GM21723 (cell line): ENCODE measurements around the gene ECD.

Experiments used
- ATAC-seq: cut with Tn5 transposase; IDR thresholded peaks from one replicate; pipeline ENCODE4 v1.9.1; 2021; ENCODE audit warnings: mild to moderate bottlenecking, moderate library complexity; ENCODE audit not compliant: unreplicated experiment

Gene ECD

GRCh38 chr10:73099141-73099540, 68.7 kb downstream of the ECD start:
- no peak for ATAC-seq

- ATAC-seq, result no peak
These were observed 70.5 kb downstream of the ECD start for GRCh38 chr10:73097305-73097670.

- peak; percentile 87 for ATAC-seq
These were observed 71.1 kb downstream of the ECD start, which contains the start of gene P4HA1 for GRCh38 chr10:73096449-73097304. TSS of gene P4HA1 (minus strand) at chr10:73096866. CDS start at chr10:73074883, 21,983 bp downstream.

- peak; percentile 37 for ATAC-seq
These were observed 71.8 kb downstream of the ECD start for GRCh38 chr10:73096041-73096448.

GRCh38 chr10:73095481-73096021, 72.3 kb downstream of the ECD start:
- ATAC-seq, result no peak

- ATAC-seq, result no peak
These were observed 72.8 kb downstream of the ECD start for GRCh38 chr10:73094986-73095480.

- no peak for ATAC-seq
These were observed 73.6 kb downstream of the ECD start for GRCh38 chr10:73093922-73094850.

- ATAC-seq, result no peak
These were observed 75.0 kb downstream of the ECD start for GRCh38 chr10:73092830-73093229.

- ATAC-seq, result no peak
These were observed 79.5 kb downstream of the ECD start for GRCh38 chr10:73088304-73088703.

- no peak for ATAC-seq
These were observed 81.0 kb downstream of the ECD start for GRCh38 chr10:73086816-73087215.

GRCh38 chr10:73084209-73084608, 83.6 kb downstream of the ECD start:
- ATAC-seq, result no peak
